ENCODE measurements around the gene KNOP1.

DNA sequence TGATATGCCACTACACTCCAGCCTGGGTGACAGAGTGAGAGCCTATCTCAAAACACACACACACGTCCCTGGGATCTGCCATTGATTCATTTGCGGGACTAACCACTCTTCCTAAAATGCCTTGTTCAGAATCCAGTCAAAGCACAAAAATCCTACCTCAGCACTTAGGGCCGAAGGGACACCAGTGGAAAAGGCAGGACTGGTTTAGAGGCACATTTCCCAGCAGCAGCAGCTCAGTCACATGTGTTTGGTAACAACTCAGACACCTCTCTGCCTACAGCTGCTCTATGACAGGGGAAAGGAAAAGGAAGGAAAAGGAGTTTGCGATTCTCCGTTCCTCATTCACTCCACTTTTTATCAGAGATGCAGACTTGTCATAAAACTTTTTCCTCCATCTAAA lies 12.2 kb downstream of the KNOP1 start:
- no peak for TF ChIP-seq CTCF (conservative IDR thresholded peaks at IDR 0.05; ENCODE audit: low read depth, low read length)
- TF ChIP-seq POLR2A (IDR thresholded peaks at IDR 0.05; ENCODE audit: low read depth, low read length): no peak
- no peak for TF ChIP-seq SMC3 (IDR thresholded peaks at IDR 0.05; ENCODE audit: low read depth, low read length)
- TF ChIP-seq BHLHE40 (IDR thresholded peaks at IDR 0.05; ENCODE audit: low read depth, low read length): no peak
- no peak for TF ChIP-seq MXI1 (IDR thresholded peaks at IDR 0.05; ENCODE audit: borderline replicate concordance, low read depth, low read length)
